DND-41 (cell line): Measurements from ENCODE around the gene MICAL3.

ENCODE experiments used
- ATAC-seq: fragments of 200-7000 bp; cut with Tn5 transposase; 3 replicates; pipeline ENCODE4 v1.9.1; 2021; ENCODE audit warnings: low read depth; ENCODE audit not compliant: insufficient read depth
- DNase-seq: peaks from one replicate; pipeline ENCODE4 v3.0.0-alpha.2; 2020
- H2AFZ ChIP-seq: 2 replicates; pipeline ENCODE4 v1.6.0; 2012; ENCODE audit warnings: low read depth, low read length
- H3K27ac ChIP-seq: 2 replicates; pipeline ENCODE4 v1.5.1; 2012; ENCODE audit warnings: low read length, inconsistent platforms
- H3K27me3 ChIP-seq: fragments of 200-600 bp; sonication (generic); 2 replicates; pipeline ENCODE4 v1.6.0; 2012; ENCODE audit warnings: low read length, mild to moderate bottlenecking, inconsistent platforms; ENCODE audit not compliant: insufficient read depth, poor library complexity
- H3K36me3 ChIP-seq: 2 replicates; pipeline ENCODE4 v1.5.1; 2012; ENCODE audit warnings: low read length, inconsistent platforms; ENCODE audit not compliant: insufficient read depth
- H3K4me1 ChIP-seq: 2 replicates; pipeline ENCODE4 v1.5.1; 2012; ENCODE audit warnings: mild to moderate bottlenecking, low read length; ENCODE audit not compliant: insufficient read depth
- H3K4me2 ChIP-seq: 2 replicates; pipeline ENCODE4 v1.6.0; 2012; ENCODE audit warnings: mild to moderate bottlenecking, moderate library complexity, low read length, inconsistent platforms; ENCODE audit not compliant: insufficient read depth
- H3K4me3 ChIP-seq, 2 experiments: fragments of 200-600 bp in 1 of 2; shearing (Covaris generic) in 1 of 2; 2 replicates each; pipeline ENCODE4 v1.5.1; 2012 to 2016; ENCODE audit warnings: inconsistent platforms in 2 of 2, low read length in 2 of 2, mild to moderate bottlenecking in 2 of 2, low read depth in 1 of 2, moderate library complexity in 1 of 2
- H3K79me2 ChIP-seq: 2 replicates; pipeline ENCODE4 v1.6.0; 2012; ENCODE audit warnings: low read length, inconsistent platforms; ENCODE audit not compliant: insufficient read depth
- H3K9ac ChIP-seq: 2 replicates; pipeline ENCODE4 v1.6.0; 2012; ENCODE audit warnings: low read depth, mild to moderate bottlenecking, inconsistent platforms, low read length, moderate library complexity
- H3K9me3 ChIP-seq: 2 replicates; pipeline ENCODE4 v1.5.1; 2012; ENCODE audit warnings: low read length, moderate library complexity, mild to moderate bottlenecking, inconsistent platforms; ENCODE audit not compliant: insufficient read depth, severe bottlenecking
- H4K20me1 ChIP-seq: 2 replicates; pipeline ENCODE4 v1.6.0; 2012; ENCODE audit warnings: low read length; ENCODE audit not compliant: insufficient read depth
- CTCF ChIP-seq: IDR thresholded peaks from 2 replicates; pipeline ENCODE4 v1.5.1; 2012; ENCODE audit warnings: borderline replicate concordance, low read length, moderate library complexity, mild to moderate bottlenecking; ENCODE audit not compliant: poor library complexity, severe bottlenecking; ENCODE audit errors: extremely low read depth
- EZH2 ChIP-seq: IDR thresholded peaks from 3 replicates; pipeline ENCODE4 v1.6.1; 2012; ENCODE audit warnings: borderline replicate concordance, low read depth, mild to moderate bottlenecking, moderate library complexity, low read length, inconsistent platforms; ENCODE audit not compliant: severe bottlenecking

Gene MICAL3

GRCh38 chr22:17802411-17802810 lies 221.9 kb downstream of the MICAL3 start:
- no peak overlapping the region for H3K4me3 ChIP-seq
- H3K4me1 ChIP-seq: peaks cover 20% of the 10 kb centered on the region
- TF ChIP-seq EZH2: no peak
- no peak for TF ChIP-seq CTCF
- H3K36me3 ChIP-seq: peaks cover 23% of the 10 kb centered on the region
- no peak overlapping the region for H3K27ac ChIP-seq
- H3K9ac ChIP-seq: no peak overlapping the region
- no peaks in the 10 kb centered on the region for H3K9me3 ChIP-seq
- H2AFZ ChIP-seq: no peak overlapping the region
- no peak for DNase-seq
- H3K79me2 ChIP-seq: no peaks in the 10 kb centered on the region
- ATAC-seq: no peak
- H3K4me2 ChIP-seq: no peak overlapping the region
- no peaks in the 10 kb centered on the region for H3K27me3 ChIP-seq
- H4K20me1 ChIP-seq: no peaks in the 10 kb centered on the region

- H3K4me2 ChIP-seq: no peak overlapping the region
- DNase-seq: peak; percentile 53
- no peak overlapping the region for H2AFZ ChIP-seq
- H3K27ac ChIP-seq: peak overlapping the region; percentile 30
- no peak for TF ChIP-seq EZH2
- no peak for TF ChIP-seq CTCF
- H4K20me1 ChIP-seq: 0 out of 2 replicates have a peak, but pooled peaks cover under 1% of the 10 kb centered on the region
- H3K4me3 ChIP-seq: no peak overlapping the region
- H3K9ac ChIP-seq: no peak overlapping the region
- peaks cover 4% of the 10 kb centered on the region; the same call in 1 of the 2 replicates for H3K36me3 ChIP-seq
- H3K4me1 ChIP-seq: peaks cover 20% of the 10 kb centered on the region
- no peaks in the 10 kb centered on the region for H3K9me3 ChIP-seq
- ATAC-seq: peak; percentile 83
- H3K79me2 ChIP-seq: no peaks in the 10 kb centered on the region
- H3K27me3 ChIP-seq: no peaks in the 10 kb centered on the region
These were observed 226.4 kb downstream of the MICAL3 start for GRCh38 chr22:17797721-17798559.

GRCh38 chr22:17796695-17797094 lies 227.7 kb downstream of the MICAL3 start:
- no peak overlapping the region for H2AFZ ChIP-seq
- ATAC-seq (no peak), DNase-seq (no peak)
- H3K9me3 ChIP-seq: no peaks in the 10 kb centered on the region
- no peak overlapping the region for H3K9ac ChIP-seq
- no peak overlapping the region for H3K4me3 ChIP-seq
- H3K27ac ChIP-seq: no peak overlapping the region
- peaks cover 4% of the 10 kb centered on the region; the same call in 1 of the 2 replicates for H3K36me3 ChIP-seq
- H3K4me2 ChIP-seq: no peak overlapping the region
- H3K27me3 ChIP-seq: no peaks in the 10 kb centered on the region
- TF ChIP-seq CTCF (no peak), EZH2 (no peak)
- peaks cover 20% of the 10 kb centered on the region for H3K4me1 ChIP-seq
- 0 out of 2 replicates have a peak, but pooled peaks cover 7% of the 10 kb centered on the region for H4K20me1 ChIP-seq
- no peaks in the 10 kb centered on the region for H3K79me2 ChIP-seq
